Esophagus squamous epithelium (tissue), 5 donors: Measurements from ENCODE around the gene ADD3. TPM values are rescaled to one million over a fixed set of nuclear protein-coding genes. Genes with fewer than 3 reads are reported as not detected.

ENCODE experiments used
- DNase-seq: peaks from one replicate; lab custom pipeline; 2025; lab: John Stamatoyannopoulos, UW
- H3K27ac ChIP-seq, 4 donors: fragments of 200-600 bp; sonication (generic); one replicate each; pipeline ENCODE4 v1.5.1; 2016 to 2019; ENCODE audit warnings: mild to moderate bottlenecking in 1 of 4
- H3K27me3 ChIP-seq, 4 donors: fragments of 200-600 bp; sonication (generic); 1 replicate in 3 of 4; 2 replicates in 1 of 4; pipeline versions ENCODE4 v1.5.1 to v1.6.0; 2017 to 2021; ENCODE audit warnings: antibody characterized with exemption in 1 of 4
- H3K36me3 ChIP-seq, 3 donors: fragments of 200-600 bp; sonication (generic); one replicate each; pipeline ENCODE4 v1.5.1; 2016 to 2019
- H3K4me1 ChIP-seq, 3 donors: fragments of 200-600 bp; sonication (generic); one replicate each; pipeline ENCODE4 v1.5.1; 2017 to 2019
- H3K4me3 ChIP-seq, 4 donors: fragments of 200-600 bp; sonication (generic); 1 replicate in 3 of 4; 2 replicates in 1 of 4; pipeline ENCODE4 v1.5.1; 2016 to 2019; ENCODE audit warnings: mild to moderate bottlenecking in 2 of 4, moderate library complexity in 1 of 4
- H3K9me3 ChIP-seq, 3 donors: fragments of 200-600 bp; sonication (generic); one replicate each; pipeline ENCODE4 v1.5.1; 2016 to 2019
- POLR2A ChIP-seq, 4 donors: fragments of 450-650 bp; IDR thresholded peaks; one replicate each; pipeline ENCODE4 v1.6.1; 2017; ENCODE audit warnings: antibody characterized with exemption in 4 of 4, mild to moderate bottlenecking in 4 of 4, moderate library complexity in 3 of 4
- WGBS, 2 donors: methylation state at CpG; one replicate each; pipeline ENCODE4 v1.1.5; 2018; 5-methylcytosine and 5-hydroxymethylcytosine counted together
- intact Hi-C: fragments of 100-400 bp; cut with DNase I; formaldehyde crosslinking; loops from one replicate; pipeline ENCODE4 v1.15.0; 2022
- small RNA-seq, 4 donors: library from RNA; depleted of rRNA; stranded (forward); fragments of <200 nt; gene quantifications; one replicate each; pipeline ENCODE3, GENCODE V24; 2016
- total RNA-seq, 4 donors: library from RNA; depleted of rRNA; stranded (reverse); fragments of >200 nt; gene quantifications; one replicate each; pipeline ENCODE4 v1.1.0, GENCODE V29; 2016
- TF ChIP-seq, protein P1 (sequence below), 6 experiments: fragments of 450-650 bp in 4 of 6; fragments of 200-600 bp in 2 of 6; sonication (generic) in 2 of 6; IDR thresholded peaks; one replicate each; pipeline ENCODE4 v1.5.1; 2016 to 2019; ENCODE audit warnings: antibody characterized with exemption in 6 of 6, mild to moderate bottlenecking in 4 of 6, moderate library complexity in 4 of 6
- donor health status: DM: yes; HTN: yes; CAD: no.

Gene ADD3
- total RNA-seq, 4 donors from 2014 or later: 52.5 to 214 (median 145) TPM

GRCh38 chr10:110184398-110184797 lies 176.6 kb downstream of the ADD3 start:
- H3K27ac ChIP-seq: no peak overlapping the region
- no peak for DNase-seq
- no peak overlapping the region for H3K4me3 ChIP-seq
- no peaks in the 10 kb centered on the region for H3K9me3 ChIP-seq
- intact Hi-C loops: no loop called here
- no peak for TF ChIP-seq POLR2A (IDR thresholded peaks at IDR 0.05)
- TF ChIP-seq, protein P1, sequence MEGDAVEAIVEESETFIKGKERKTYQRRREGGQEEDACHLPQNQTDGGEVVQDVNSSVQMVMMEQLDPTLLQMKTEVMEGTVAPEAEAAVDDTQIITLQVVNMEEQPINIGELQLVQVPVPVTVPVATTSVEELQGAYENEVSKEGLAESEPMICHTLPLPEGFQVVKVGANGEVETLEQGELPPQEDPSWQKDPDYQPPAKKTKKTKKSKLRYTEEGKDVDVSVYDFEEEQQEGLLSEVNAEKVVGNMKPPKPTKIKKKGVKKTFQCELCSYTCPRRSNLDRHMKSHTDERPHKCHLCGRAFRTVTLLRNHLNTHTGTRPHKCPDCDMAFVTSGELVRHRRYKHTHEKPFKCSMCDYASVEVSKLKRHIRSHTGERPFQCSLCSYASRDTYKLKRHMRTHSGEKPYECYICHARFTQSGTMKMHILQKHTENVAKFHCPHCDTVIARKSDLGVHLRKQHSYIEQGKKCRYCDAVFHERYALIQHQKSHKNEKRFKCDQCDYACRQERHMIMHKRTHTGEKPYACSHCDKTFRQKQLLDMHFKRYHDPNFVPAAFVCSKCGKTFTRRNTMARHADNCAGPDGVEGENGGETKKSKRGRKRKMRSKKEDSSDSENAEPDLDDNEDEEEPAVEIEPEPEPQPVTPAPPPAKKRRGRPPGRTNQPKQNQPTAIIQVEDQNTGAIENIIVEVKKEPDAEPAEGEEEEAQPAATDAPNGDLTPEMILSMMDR (IDR thresholded peaks at IDR 0.05): no peak
- H3K36me3 ChIP-seq: no peaks in the 10 kb centered on the region
- H3K4me1 ChIP-seq: peaks cover 0 to 4% (median 2%) of the 10 kb centered on the region in 3 donors
- 53 to 62% methylated on average over 6 of the region's 6 CpGs for WGBS, 2 donors
- no peaks in the 10 kb centered on the region for H3K27me3 ChIP-seq

Small RNAs within 50 kb of the gene (small RNA-seq; reads per million reads assigned to genes)
- gene SNRPGP12: 0 reads per million in 4 donors

Other genes with a start within 250 kb of the ADD3 start
- gene XPNPEP1, start 84.5 kb upstream of the ADD3 start, total RNA-seq: 10 to 100 TPM; 39.0 to 79.3 (median 60.1) TPM
- 10 to 100 TPM; 16.0 to 53.2 (median 35.0) TPM for gene MXI1, start 199.6 kb downstream of the ADD3 start, total RNA-seq